ENCODE measurements around the gene MOB3B. TPM values are rescaled to one million over a fixed set of nuclear protein-coding genes. Genes with fewer than 3 reads are reported as not detected.
A peak's percentile ranks its signal among the peaks of the same experiment; 100 is the strongest.

Gene MOB3B
- total RNA-seq, 1 donor from 2014 or later, result 19.3 TPM

GRCh38 chr9:27541740-27542139 is 12.1 kb upstream of the MOB3B start:
- no peak for DNase-seq (ENCODE audit: low spot score)

GRCh38 chr9:27540502-27540901 is 10.9 kb upstream of the MOB3B start:
- DNase-seq (ENCODE audit: low spot score), result no peak

GRCh38 chr9:27539479-27540441 is 10.1 kb upstream of the MOB3B start:
- peak; percentile 19 for DNase-seq (ENCODE audit: low spot score)

- DNase-seq (ENCODE audit: low spot score), result no peak
These were observed 9.0 kb upstream of the MOB3B start for GRCh38 chr9:27538647-27539046.

- no peak for DNase-seq (ENCODE audit: low spot score)
These were observed 8.1 kb upstream of the MOB3B start for GRCh38 chr9:27537756-27538155.

GRCh38 chr9:27537027-27537435 is 7.4 kb upstream of the MOB3B start:
- no peak for DNase-seq (ENCODE audit: low spot score)

- no peak for DNase-seq (ENCODE audit: low spot score)
These were observed 6.6 kb upstream of the MOB3B start for GRCh38 chr9:27536168-27536567.

- no peak for DNase-seq (ENCODE audit: low spot score)
These were observed 6.1 kb upstream of the MOB3B start for GRCh38 chr9:27535701-27536118.

GRCh38 chr9:27534658-27535209 is 5.1 kb upstream of the MOB3B start:
- no peak for DNase-seq (ENCODE audit: low spot score)

- no peak for DNase-seq (ENCODE audit: low spot score)
These were observed 4.5 kb upstream of the MOB3B start for GRCh38 chr9:27534131-27534530.

GRCh38 chr9:27533311-27533710 is 3.7 kb upstream of the MOB3B start:
- DNase-seq (ENCODE audit: low spot score), result no peak

- no peak for DNase-seq (ENCODE audit: low spot score)
These were observed 2.4 kb upstream of the MOB3B start for GRCh38 chr9:27532046-27532445.

- DNase-seq (ENCODE audit: low spot score), result no peak
These were observed 1.5 kb upstream of the MOB3B start for GRCh38 chr9:27530915-27531755.

- DNase-seq (ENCODE audit: low spot score), result peak; percentile 24
These were observed 713 bp downstream of the MOB3B start for GRCh38 chr9:27528886-27529315.

- peak; percentile 83 for DNase-seq (ENCODE audit: low spot score)
These were observed 1.3 kb downstream of the MOB3B start for GRCh38 chr9:27528076-27528885.

- DNase-seq (ENCODE audit: low spot score), result no peak
These were observed 1.9 kb downstream of the MOB3B start for GRCh38 chr9:27527702-27528075.

GRCh38 chr9:27524236-27524635 is 5.4 kb downstream of the MOB3B start, which contains the start of gene IFNK:
TSS of gene IFNK (plus strand) at chr9:27524290. CDS start at chr9:27524337, 47 bp downstream.
- no peak for DNase-seq (ENCODE audit: low spot score)

GRCh38 chr9:27523141-27523540 is 6.5 kb downstream of the MOB3B start:
- no peak for DNase-seq (ENCODE audit: low spot score)

- DNase-seq (ENCODE audit: low spot score), result no peak
These were observed 8.6 kb downstream of the MOB3B start for GRCh38 chr9:27520986-27521385.

GRCh38 chr9:27519466-27520465 is 9.8 kb downstream of the MOB3B start:
- no peak for DNase-seq (ENCODE audit: low spot score)
